GM12891 (cell line): ENCODE results near the gene SEC31B.

ENCODE experiments used
- PAX5 ChIP-seq: IDR thresholded peaks from 2 replicates; pipeline ENCODE4 v1.6.1; 2011; ENCODE audit warnings: low read length, moderate library complexity, mild to moderate bottlenecking; ENCODE audit not compliant: insufficient read depth, severe bottlenecking
- POLR2A ChIP-seq: IDR thresholded peaks from 2 replicates; pipeline ENCODE4 v1.6.1; 2011; ENCODE audit warnings: low read depth, low read length, control low read depth
- POLR2AphosphoS5 ChIP-seq: IDR thresholded peaks from 2 replicates; pipeline ENCODE4 v1.6.1; 2011; ENCODE audit warnings: low read depth, low read length, control low read depth
- POU2F2 ChIP-seq: IDR thresholded peaks from 2 replicates; pipeline ENCODE4 v1.6.1; 2011; ENCODE audit warnings: low read depth, mild to moderate bottlenecking, control low read depth, low read length, moderate library complexity
- SPI1 ChIP-seq: IDR thresholded peaks from 2 replicates; pipeline ENCODE4 v1.6.1; 2011; ENCODE audit warnings: low read depth, low read length, control low read depth
- TAF1 ChIP-seq: IDR thresholded peaks from 2 replicates; pipeline ENCODE4 v1.6.1; 2011; ENCODE audit warnings: low read depth, low read length, control low read depth

DNA sequence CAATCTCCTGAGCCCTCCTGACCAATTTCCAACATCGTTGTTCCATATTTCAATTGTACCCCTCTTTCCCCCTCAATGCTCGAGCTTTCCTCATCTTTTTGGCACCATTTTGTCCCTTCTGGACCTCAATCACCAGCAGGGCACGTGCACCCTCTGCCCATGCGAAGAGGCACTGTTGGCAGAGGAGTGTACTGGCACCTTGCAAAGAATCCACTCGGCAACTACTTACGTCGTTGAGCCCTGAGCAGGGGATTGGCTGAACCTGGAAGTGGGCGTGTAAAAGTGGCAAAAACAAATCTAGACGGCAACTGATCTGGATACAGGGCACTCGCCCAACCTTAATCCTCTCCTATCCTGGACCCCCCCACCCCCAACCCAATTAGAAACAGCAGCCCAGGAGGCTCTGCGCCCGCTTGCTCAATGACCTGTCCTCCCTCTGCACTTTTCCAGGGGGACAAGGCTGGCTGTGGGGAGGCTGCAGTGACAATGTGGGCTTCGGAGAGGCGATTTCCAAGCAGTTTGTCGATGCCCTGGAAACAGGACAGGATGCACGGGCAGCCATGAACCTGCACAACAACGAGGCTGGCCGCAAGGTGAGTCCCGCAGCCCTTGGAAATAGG lies 38.1 kb downstream of the SEC31B start:
- TF ChIP-seq POLR2A (no peak), TAF1 (no peak), POLR2AphosphoS5 (no peak), PAX5 (no peak), SPI1 (no peak), POU2F2 (no peak)
